IMR-90 (cell line): ENCODE results near the gene SPATA9.

ENCODE experiments used
- CTCF ChIP-seq: conservative IDR thresholded peaks from 2 replicates; pipeline ENCODE4 v1.5.1; 2012; ENCODE audit warnings: mild to moderate bottlenecking, low read depth, low read length, improper control_type of control experiment
- MAFK ChIP-seq: IDR thresholded peaks from 2 replicates; pipeline ENCODE4 v1.6.1; 2012; ENCODE audit warnings: low read depth, low read length, improper control_type of control experiment
- MXI1 ChIP-seq: IDR thresholded peaks from 2 replicates; pipeline ENCODE4 v1.6.1; 2012; ENCODE audit warnings: low read depth, mild to moderate bottlenecking, low read length, moderate library complexity, borderline replicate concordance
- NFE2L2 ChIP-seq: fragments of 150-350 bp; IDR thresholded peaks from 2 replicates; pipeline ENCODE4 v1.6.1; 2016; ENCODE audit warnings: low read depth, mild to moderate bottlenecking, low read length
- POLR2A ChIP-seq: IDR thresholded peaks from 2 replicates; pipeline ENCODE4 v1.6.1; 2012; ENCODE audit warnings: mild to moderate bottlenecking, low read depth, low read length
- RAD21 ChIP-seq: IDR thresholded peaks from 2 replicates; pipeline ENCODE4 v1.6.1; 2012; ENCODE audit warnings: low read length, improper control_type of control experiment
- RCOR1 ChIP-seq: IDR thresholded peaks from 2 replicates; pipeline ENCODE4 v1.6.1; 2012; ENCODE audit warnings: mild to moderate bottlenecking, low read length, improper control_type of control experiment; ENCODE audit not compliant: insufficient replicate concordance
- RFX5 ChIP-seq: IDR thresholded peaks from 2 replicates; pipeline ENCODE4 v1.8.0; 2012; ENCODE audit warnings: low read depth, mild to moderate bottlenecking, low read length, moderate library complexity
- SMC3 ChIP-seq: fragments of 150-350 bp; IDR thresholded peaks from 2 replicates; pipeline ENCODE4 v1.6.1; 2016; ENCODE audit warnings: low read depth, mild to moderate bottlenecking, antibody characterized with exemption, low read length, moderate library complexity
- USF2 ChIP-seq: fragments of 150-350 bp; IDR thresholded peaks from 2 replicates; pipeline ENCODE4 v1.6.1; 2017; ENCODE audit warnings: mild to moderate bottlenecking, antibody characterized with exemption, low read length, low read depth

GRCh38 chr5:95647886-95648860, 34.6 kb downstream of the SPATA9 start:
- no peak for TF ChIP-seq RCOR1
- TF ChIP-seq CTCF: no peak
- TF ChIP-seq POLR2A: no peak
- no peak for TF ChIP-seq RFX5
- TF ChIP-seq RAD21: no peak
- TF ChIP-seq SMC3: no peak
- TF ChIP-seq NFE2L2: no peak
- TF ChIP-seq MAFK: no peak
- TF ChIP-seq MXI1: no peak
- TF ChIP-seq USF2: no peak
